HL-60 (cell line): ENCODE data around the gene GRIK1.

ENCODE experiments used
- DNase-seq, 2 experiments: peaks; one replicate each; pipeline ENCODE4 v3.0.0-alpha.2; 2010 to 2020; ENCODE audit warnings: low read depth in 1 of 2, low spot score in 1 of 2
- H3K27ac ChIP-seq: fragments of 250-450 bp; sonication (Bioruptor Pico); replicated peaks from 2 replicates; pipeline ENCODE4 v1.5.1; 2020; ENCODE audit warnings: mild to moderate bottlenecking, moderate library complexity
- H3K27me3 ChIP-seq: fragments of 250-450 bp; sonication (Bioruptor Pico); 2 replicates; pipeline ENCODE4 v1.5.1; 2021; ENCODE audit warnings: mild to moderate bottlenecking, moderate library complexity; ENCODE audit not compliant: insufficient read depth, poor library complexity, severe bottlenecking
- H3K4me3 ChIP-seq: replicated peaks from 2 replicates; pipeline ENCODE4 v1.5.1; 2011; ENCODE audit warnings: mild to moderate bottlenecking, control low read depth, low read length; ENCODE audit not compliant: insufficient read depth
- CTCF ChIP-seq: IDR thresholded peaks from one replicate; pipeline ENCODE4 v1.5.1; 2011; ENCODE audit warnings: low read length, control low read depth, inconsistent platforms; ENCODE audit not compliant: insufficient read depth
- GABPA ChIP-seq: IDR thresholded peaks from 2 replicates; pipeline ENCODE4 v1.6.1; 2012; ENCODE audit warnings: low read depth
- POLR2AphosphoS5 ChIP-seq: IDR thresholded peaks from 2 replicates; pipeline ENCODE4 v1.6.1; 2012; ENCODE audit warnings: low read depth
- SPI1 ChIP-seq: IDR thresholded peaks from 2 replicates; pipeline ENCODE4 v1.6.1; 2012; ENCODE audit warnings: low read depth, mild to moderate bottlenecking, borderline replicate concordance
- TF ChIP-seq, protein P1 (sequence below): IDR thresholded peaks from 2 replicates; pipeline ENCODE4 v1.6.1; 2012; ENCODE audit warnings: low read depth; ENCODE audit not compliant: insufficient replicate concordance

Gene GRIK1

GRCh38 chr21:29669416-29669815 is 270.4 kb downstream of the GRIK1 start:
- TF ChIP-seq, protein P1, sequence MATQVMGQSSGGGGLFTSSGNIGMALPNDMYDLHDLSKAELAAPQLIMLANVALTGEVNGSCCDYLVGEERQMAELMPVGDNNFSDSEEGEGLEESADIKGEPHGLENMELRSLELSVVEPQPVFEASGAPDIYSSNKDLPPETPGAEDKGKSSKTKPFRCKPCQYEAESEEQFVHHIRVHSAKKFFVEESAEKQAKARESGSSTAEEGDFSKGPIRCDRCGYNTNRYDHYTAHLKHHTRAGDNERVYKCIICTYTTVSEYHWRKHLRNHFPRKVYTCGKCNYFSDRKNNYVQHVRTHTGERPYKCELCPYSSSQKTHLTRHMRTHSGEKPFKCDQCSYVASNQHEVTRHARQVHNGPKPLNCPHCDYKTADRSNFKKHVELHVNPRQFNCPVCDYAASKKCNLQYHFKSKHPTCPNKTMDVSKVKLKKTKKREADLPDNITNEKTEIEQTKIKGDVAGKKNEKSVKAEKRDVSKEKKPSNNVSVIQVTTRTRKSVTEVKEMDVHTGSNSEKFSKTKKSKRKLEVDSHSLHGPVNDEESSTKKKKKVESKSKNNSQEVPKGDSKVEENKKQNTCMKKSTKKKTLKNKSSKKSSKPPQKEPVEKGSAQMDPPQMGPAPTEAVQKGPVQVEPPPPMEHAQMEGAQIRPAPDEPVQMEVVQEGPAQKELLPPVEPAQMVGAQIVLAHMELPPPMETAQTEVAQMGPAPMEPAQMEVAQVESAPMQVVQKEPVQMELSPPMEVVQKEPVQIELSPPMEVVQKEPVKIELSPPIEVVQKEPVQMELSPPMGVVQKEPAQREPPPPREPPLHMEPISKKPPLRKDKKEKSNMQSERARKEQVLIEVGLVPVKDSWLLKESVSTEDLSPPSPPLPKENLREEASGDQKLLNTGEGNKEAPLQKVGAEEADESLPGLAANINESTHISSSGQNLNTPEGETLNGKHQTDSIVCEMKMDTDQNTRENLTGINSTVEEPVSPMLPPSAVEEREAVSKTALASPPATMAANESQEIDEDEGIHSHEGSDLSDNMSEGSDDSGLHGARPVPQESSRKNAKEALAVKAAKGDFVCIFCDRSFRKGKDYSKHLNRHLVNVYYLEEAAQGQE = no peak
- TF ChIP-seq POLR2AphosphoS5 = no peak
- TF ChIP-seq SPI1 = no peak
- TF ChIP-seq GABPA = no peak
- no peak for TF ChIP-seq CTCF
- Histone ChIP-seq H3K27me3 (no peaks in the 10 kb centered on the region), H3K4me3 (no peak overlapping the region), H3K27ac (no peak overlapping the region)
- DNase-seq = no peak

GRCh38 chr21:29667651-29668050 is 272.1 kb downstream of the GRIK1 start:
- Histone ChIP-seq H3K27ac (no peak overlapping the region), H3K27me3 (no peaks in the 10 kb centered on the region), H3K4me3 (no peak overlapping the region)
- no peak for DNase-seq
- TF ChIP-seq GABPA (no peak), POLR2AphosphoS5 (no peak), CTCF (no peak), SPI1 (peak; percentile 46)

- Histone ChIP-seq H3K4me3 (no peak overlapping the region), H3K27ac (no peak overlapping the region), H3K27me3 (no peaks in the 10 kb centered on the region)
- no peak for DNase-seq
- TF ChIP-seq, protein P1 = no peak
- TF ChIP-seq CTCF (no peak), POLR2AphosphoS5 (no peak), GABPA (no peak), SPI1 (no peak)
Measured at GRCh38 chr21:29664615-29665014, 275.2 kb downstream of the GRIK1 start.

DNA sequence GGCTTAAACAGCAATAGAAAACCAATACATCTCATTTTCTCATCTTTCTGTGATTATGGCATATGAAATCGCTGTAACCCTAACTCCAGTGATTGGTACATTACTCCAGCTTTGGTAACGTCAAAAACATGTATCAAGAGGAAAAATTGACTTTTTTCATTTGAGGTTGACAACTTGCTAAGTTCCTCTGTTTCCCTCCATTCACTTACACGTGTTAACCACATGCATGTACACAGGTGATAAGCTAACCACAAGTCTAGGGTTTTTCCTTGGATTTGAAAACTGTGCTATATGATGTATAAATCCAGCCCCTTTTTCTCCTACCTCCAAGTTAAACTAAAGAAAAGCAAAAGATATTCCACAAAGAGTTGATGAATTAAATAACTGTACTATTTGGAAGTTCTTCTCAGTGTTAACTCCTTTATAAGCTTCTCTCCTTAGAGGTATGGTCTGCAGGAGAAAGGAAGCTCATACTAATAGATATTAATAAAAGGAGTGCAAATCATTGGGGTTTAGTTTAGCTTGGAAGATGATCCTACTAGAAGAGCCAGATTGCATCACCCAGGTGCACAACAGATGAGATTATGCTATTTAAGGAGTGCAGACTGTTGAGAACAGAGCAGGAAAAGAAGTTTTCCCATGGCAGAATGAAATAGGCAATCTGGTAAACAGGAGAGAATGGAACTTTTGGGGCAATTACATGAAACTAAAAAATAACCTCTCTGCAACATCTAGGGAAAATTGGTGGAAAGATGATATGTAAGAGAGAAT is 277.9 kb downstream of the GRIK1 start:
- Histone ChIP-seq H3K4me3 (no peak overlapping the region), H3K27ac (no peak overlapping the region), H3K27me3 (no peaks in the 10 kb centered on the region)
- no peak for DNase-seq
- no peak for TF ChIP-seq SPI1
- TF ChIP-seq CTCF = no peak
- TF ChIP-seq POLR2AphosphoS5 = no peak
- TF ChIP-seq GABPA = no peak
- TF ChIP-seq, protein P1 = no peak
